GM21526 (cell line): ENCODE results near the gene SRC.

Experiments
- ATAC-seq: cut with Tn5 transposase; IDR thresholded peaks from one replicate; pipeline ENCODE4 v1.9.1; 2021; ENCODE audit warnings: moderate library complexity; ENCODE audit not compliant: unreplicated experiment, low FRiP score

SRC gene

DNA sequence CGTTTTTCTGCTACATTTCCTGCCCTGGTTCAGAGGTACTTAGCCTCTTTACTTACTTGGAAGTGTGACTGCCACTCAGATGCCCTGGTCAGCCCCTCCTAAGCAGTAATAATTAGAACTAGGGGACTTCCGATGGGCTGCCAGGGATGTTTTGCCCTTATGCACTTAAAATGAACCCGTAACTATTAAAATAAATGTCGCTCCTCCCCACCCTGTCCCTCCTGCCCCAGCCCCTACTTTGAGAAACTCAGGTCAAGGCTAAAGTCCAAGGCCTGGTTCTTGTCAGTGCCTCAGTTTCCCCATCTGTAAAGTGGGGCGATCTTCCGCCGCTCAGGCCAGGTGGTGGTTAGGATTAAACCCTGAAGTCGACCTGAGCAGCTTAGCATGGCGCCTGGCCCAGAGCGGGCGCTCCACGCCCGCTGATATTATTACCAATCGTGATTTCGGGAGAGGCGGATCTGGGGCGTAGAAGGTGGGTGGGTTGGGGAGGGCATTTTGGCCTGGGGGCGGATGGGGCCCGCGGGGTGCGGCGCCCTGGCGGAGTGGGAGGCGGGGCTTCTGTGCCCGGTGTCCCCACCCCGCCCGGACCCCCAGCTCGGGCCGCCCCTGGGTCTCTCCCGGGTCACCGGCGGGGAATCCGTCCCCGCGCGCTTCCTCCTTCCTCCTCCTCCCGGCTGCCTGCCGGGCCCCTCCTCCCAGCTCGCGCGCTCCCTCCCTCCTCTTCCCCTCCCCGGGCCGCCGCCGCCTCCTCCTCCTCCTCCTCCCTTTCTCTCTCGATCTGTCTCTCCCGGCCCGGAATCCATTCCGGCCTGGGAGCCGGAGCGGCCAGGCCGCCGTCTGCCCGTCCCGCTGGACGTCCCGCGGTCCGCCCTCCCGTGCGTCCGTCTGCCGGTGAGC, at the start of gene SRC:
TSS of gene SRC (plus strand) at position 802 of the 897 bp plus-strand sequence. CDS start 38,014 bp downstream, outside the sequence.
- ATAC-seq, result no peak

DNA sequence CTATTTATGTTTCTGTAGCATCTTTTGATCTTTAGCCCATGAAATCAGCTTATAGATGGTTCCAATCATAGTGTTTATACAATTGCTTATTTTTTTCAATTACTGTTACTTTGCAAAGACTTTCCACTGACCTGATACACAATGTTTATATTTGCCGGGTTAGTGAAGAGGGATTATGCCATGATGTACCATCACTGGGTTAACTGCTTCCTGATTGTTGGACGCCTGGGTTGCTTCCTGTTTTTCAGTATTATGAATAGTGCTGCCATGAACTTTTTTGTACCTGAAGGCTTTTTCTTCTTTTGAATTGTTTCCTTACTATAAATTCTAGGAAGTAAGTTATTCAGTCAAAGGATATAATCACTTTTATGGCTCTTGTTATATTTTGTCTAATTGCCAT, 49.6 kb upstream of the SRC start:
- ATAC-seq, result no peak

DNA sequence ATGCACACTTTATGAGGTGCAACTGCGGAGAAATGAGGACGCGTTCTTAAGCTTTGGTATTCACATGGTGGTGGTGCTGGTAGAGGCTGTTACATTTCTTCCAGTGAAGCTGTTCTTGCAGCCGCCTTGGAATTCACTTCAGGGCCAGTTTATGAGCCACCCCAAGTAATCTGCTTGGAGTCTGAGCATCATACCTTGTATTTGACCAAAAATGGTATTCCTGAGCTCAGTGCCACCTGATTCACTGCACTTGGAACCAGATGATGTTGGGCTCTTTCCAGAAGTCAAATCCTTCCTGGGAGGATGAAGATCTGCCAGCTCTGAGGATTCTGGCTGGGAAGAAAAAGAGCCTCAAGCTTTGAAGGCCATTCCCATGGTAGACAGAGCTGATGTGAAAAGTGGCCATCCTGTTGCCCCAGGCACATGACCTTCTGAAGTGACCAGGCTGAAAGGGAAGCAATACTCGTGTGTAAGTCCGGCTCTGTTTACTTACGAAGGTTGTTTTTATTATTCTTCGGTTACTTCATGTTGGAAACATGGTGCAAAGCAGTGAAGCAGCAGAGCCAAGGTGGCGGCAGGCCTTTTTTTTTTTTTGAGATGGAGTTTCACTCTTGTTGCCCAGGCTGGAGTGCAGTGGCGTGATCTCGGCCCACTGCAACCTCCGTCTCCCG, 48.7 kb upstream of the SRC start:
- ATAC-seq, result no peak

- ATAC-seq, result no peak
Observed at GRCh38 chr20:37298190-37298939, 47.6 kb upstream of the SRC start.

DNA sequence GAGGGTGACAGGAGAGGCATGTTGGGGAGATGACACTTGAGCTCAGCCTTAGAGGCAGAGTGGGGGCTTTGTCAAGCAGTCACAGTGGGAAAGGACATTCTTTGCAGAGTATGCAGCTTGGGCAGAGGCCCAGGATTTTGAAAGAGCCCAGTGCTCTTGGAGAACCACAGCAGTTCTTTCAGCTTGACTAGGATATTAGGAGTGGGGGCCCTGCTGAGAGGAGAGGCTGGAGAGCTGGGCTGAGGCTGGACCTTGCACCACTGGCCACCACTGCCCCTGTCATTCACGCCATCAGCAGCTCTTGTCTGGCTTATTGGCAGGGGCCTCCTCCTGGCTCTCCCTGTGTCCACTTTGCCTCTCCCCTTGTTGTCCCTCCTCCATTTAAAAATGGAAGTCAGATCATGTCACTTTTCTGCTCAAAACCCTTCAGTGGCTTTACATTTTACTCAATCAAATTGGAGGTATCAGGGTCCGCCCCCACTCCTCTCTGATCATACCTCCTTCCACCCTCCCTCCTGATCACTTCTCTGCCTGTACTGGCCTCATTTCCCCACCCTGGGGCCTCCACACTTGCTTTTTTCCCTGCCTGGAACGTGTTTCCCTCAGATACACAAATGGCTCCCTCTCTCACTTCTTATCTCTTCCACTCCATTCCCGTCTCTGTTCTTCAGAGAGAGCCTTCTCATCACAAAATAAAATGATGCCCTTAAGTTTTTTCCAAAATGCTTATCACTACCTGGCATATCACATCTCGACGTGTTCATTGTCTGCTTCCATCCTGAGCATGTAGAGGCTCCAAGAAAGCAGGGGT, 46.0 kb upstream of the SRC start:
- no peak for ATAC-seq

- ATAC-seq, result no peak
Observed at GRCh38 chr20:37301120-37301519, 44.8 kb upstream of the SRC start.

GRCh38 chr20:37301558-37301957, 44.4 kb upstream of the SRC start:
- ATAC-seq, result no peak

DNA sequence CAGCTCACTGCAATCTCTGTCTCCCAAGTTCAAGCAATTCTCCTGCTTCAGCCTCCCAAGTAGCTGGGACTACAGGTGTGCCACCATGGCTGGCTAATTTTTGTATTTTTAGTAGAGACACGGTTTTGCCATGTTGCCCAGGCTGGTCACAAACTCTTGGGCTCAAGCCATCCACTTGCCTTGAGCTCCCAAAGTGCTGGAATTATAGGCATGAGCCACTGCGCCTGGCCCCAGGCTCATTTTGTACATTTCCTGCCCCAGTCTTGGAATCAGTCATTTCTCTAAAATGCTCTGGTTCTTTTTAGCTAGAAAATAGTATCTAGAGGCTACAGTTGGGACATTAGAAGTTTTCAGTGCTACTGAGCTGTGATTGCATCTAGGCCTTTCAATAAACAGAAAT, 43.0 kb upstream of the SRC start:
- ATAC-seq, result no peak

GRCh38 chr20:37303637-37304036, 42.3 kb upstream of the SRC start:
- no peak for ATAC-seq

- no peak for ATAC-seq
Observed at GRCh38 chr20:37305079-37305478, 40.9 kb upstream of the SRC start.

DNA sequence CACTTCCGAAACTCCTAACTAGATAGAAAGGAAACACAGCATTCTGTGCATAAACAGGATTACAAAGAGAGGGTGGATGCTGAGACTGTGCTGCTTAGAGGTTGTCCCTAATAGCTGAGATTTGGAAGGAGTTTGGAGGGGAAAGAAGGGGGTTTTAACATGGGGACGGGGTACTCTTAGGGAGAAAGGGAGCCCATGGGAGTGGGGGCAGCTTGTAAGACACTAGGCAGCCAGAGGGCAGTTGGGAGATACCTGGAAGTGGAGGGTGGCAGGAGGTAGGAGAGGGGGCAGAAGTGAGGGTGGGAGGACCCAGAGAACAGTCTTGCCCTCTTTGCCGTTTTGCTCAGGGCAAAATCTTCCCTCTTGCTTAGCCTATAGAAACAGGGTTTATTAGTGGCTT, 40.1 kb upstream of the SRC start:
- no peak for ATAC-seq

DNA sequence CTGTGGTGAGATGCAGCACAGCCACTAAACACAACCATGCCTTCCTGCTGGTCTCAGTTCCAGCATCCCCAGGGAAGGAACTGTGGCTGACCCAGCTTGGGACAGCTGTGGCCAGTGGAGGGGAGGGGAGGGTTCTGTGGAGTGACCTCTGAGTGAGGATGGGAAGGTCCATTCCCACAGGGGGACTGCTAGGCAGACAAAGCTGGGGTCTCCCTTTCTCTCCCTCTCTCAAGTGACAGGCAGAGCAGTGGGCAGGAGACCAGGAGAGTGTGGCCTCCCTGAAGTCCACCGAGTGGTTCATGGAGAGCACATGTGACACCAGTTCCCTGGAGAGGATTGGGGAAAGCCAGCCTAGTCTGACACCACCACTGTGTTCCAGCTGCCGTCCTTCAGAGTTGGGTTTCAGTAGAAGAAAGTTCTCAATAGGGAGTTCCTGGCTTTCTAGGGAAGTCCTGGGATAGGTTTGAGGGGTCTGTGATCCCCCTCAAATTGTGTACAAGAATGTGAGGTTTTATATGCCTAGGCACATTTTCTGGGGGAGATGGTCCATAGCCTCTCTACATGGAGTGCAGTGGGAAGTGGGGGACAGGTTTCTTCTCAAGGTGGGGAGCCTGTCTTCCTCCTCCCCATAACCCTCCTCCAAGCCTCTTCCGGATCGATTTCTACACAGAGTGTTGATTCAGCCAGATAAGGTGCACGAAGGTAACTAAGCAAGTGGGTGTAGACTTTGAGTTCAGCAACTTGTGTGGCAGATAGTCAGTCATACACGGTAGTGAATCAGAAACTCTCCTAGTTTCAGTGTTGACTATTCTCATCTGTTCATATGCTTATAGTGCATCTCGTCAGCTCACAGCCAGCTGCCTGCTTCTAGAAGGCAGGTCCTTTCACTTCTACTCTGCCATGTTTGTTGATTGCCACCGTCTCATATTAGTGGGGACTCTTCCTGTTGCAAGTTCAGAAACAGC, 37.6 kb upstream of the SRC start:
- peak; percentile 88 for ATAC-seq

GRCh38 chr20:37309290-37309689, 36.6 kb upstream of the SRC start:
- no peak for ATAC-seq

DNA sequence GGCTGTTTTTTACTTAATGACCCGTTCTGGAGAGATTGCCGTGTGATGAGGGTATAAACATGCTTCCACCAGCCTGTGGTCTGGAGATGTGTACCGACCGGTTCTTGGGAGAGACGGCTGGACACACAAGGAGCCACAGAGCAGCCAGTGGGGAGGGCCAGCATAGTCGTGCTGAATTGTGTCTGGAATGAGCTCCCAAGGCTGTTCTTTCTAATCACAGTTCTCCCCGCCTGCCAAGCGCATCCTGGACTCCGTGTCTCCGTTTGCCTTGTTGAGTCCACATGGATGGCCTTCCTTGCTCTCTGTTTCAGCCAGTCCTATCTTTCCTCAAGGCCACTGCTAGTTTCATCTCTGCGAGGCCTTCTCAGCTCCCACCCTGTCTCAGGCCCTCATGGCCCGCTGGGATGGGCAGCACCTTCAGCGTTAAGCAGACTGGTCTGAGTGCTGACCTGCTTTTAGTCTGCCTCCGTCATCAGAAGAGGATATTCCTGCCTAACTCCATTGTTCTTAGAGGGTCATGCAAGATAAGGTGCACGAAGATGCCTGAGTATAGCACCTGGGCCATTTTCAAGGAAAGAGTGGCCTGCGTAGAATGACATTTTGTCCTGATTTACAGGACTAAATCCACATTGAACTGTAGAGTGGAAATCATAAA, 35.9 kb upstream of the SRC start:
- no peak for ATAC-seq

DNA sequence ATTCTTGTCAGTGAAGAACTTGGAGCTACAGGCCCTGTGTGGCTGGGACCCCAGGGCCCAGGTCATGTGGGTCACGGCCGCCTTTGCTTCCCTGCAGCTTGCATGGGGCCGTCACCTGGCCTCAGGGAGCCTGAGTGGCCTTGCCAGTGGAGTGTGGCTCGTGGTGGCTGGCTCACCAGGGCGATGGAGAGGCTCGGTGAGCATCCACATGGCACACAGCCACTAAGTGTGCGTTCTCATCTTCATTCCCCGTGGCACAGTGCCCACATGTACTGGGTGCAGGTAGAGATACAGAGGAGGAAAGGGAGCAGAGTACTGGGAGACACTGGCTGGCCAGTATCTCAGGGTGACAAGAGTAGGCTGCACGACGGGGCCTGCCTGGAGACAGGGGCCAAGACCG, 35.0 kb upstream of the SRC start:
- ATAC-seq, result no peak

- ATAC-seq, result no peak
Observed at GRCh38 chr20:37311710-37312355, 34.1 kb upstream of the SRC start.

DNA sequence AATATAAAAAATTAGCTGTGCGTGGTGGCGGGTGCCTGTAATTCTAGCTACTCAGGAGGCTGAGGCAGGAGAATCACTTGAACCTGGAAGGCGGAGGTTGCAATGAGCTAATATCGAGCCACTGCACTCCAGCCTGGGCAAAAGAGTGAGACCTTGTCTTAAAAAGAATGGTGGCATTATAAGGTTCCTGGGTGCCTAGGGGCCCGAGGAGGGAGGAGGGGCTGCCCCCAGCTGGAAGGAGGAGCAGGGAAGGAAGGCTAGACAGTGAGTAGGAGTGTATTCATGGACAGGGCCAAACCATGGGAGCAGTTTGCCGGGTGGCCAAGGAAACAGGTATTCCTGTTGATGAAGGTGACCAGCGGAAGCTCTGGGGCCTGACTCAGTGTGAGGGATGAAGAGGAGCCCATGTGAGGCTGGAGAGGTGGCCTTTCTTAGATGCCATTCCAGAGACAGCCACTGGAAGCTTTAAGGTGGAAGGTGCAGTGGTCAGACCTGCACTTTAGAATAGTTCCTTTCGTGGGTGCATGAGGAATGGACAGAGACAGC, 32.3 kb upstream of the SRC start:
- no peak for ATAC-seq

GRCh38 chr20:37314099-37314498, 31.8 kb upstream of the SRC start:
- ATAC-seq, result no peak
